Loucy (cell line): Measurements from ENCODE around the gene PDLIM7.

Experiments used
- CTCF ChIP-seq: fragments of 200-600 bp; sonication (generic); conservative IDR thresholded peaks from 2 replicates; pipeline ENCODE4 v1.5.1; 2014; ENCODE audit warnings: mild to moderate bottlenecking, antibody characterized with exemption, low read length
- EZH2phosphoT487 ChIP-seq: fragments of 200-600 bp; IDR thresholded peaks from 2 replicates; pipeline ENCODE4 v1.6.1; 2018; ENCODE audit warnings: antibody characterized with exemption, mild to moderate bottlenecking, moderate library complexity, borderline replicate concordance

GRCh38 chr5:177456976-177457851 lies 40.2 kb downstream of the PDLIM7 start:
- TF ChIP-seq CTCF (peak; percentile 32; the same call in 1 of the 2 replicates), EZH2phosphoT487 (no peak)
